ENCODE data around the gene BCL3.

BCL3 gene

GRCh38 chr19:44731081-44731480 is 17.4 kb upstream of the BCL3 start:
- Histone ChIP-seq H3K36me3 (ENCODE audit: control insufficient read depth, insufficient read depth, low read length) (no peaks in the 10 kb centered on the region), H3K9me3 (ENCODE audit: control insufficient read depth, low read length) (no peaks in the 10 kb centered on the region), H3K27me3 (ENCODE audit: control insufficient read depth, insufficient read depth, low read length, poor library complexity, severe bottlenecking) (no peaks in the 10 kb centered on the region), H3K27ac (ENCODE audit: insufficient read depth, low read depth, low read length, poor library complexity, severe bottlenecking) (no peak overlapping the region), H3K4me3 (ENCODE audit: insufficient read depth, low read depth, low read length) (no peak overlapping the region), H3K4me1 (ENCODE audit: control insufficient read depth, insufficient read depth, low read length) (no peaks in the 10 kb centered on the region)
- WGBS, 2 experiments = 85 to 97% methylated on average over 5 of the region's 5 CpGs

DNA sequence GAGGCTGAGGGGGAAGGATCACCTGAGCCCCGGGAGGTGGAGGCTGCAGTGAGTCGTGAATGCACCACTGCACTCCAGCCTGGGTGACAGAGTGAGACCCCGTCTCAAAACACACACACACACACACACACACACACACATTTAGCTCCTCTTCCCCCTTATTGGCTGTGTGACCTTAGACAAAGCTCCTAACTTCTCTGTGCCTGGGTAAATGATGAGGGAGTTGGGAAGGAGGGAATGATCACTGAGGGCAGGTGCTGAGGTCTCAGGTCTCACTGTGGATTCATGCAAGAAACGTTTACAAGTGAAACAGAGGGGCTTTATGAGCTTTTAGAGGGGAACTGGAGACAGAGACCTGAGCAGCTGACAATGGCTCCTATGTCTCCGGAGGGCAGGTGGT is 16.9 kb upstream of the BCL3 start:
- Histone ChIP-seq H3K9me3 (ENCODE audit: control insufficient read depth, low read length) (no peaks in the 10 kb centered on the region), H3K4me1 (ENCODE audit: control insufficient read depth, insufficient read depth, low read length) (no peaks in the 10 kb centered on the region), H3K27me3 (ENCODE audit: control insufficient read depth, insufficient read depth, low read length, poor library complexity, severe bottlenecking) (no peaks in the 10 kb centered on the region), H3K27ac (ENCODE audit: insufficient read depth, low read depth, low read length, poor library complexity, severe bottlenecking) (no peak overlapping the region), H3K36me3 (ENCODE audit: control insufficient read depth, insufficient read depth, low read length) (no peaks in the 10 kb centered on the region), H3K4me3 (ENCODE audit: insufficient read depth, low read depth, low read length) (no peak overlapping the region)
- WGBS, 2 experiments = 81% methylated on average over 5 of the region's 5 CpGs

GRCh38 chr19:44732235-44733014 is 16.1 kb upstream of the BCL3 start:
- no peak overlapping the region for H3K4me3 ChIP-seq (ENCODE audit: insufficient read depth, low read depth, low read length)
- H3K27me3 ChIP-seq (ENCODE audit: control insufficient read depth, insufficient read depth, low read length, poor library complexity, severe bottlenecking) = no peaks in the 10 kb centered on the region
- no peak overlapping the region for H3K27ac ChIP-seq (ENCODE audit: insufficient read depth, low read depth, low read length, poor library complexity, severe bottlenecking)
- 82 to 83% methylated on average over 11 of the region's 11 CpGs for WGBS, 2 experiments
- H3K36me3 ChIP-seq (ENCODE audit: control insufficient read depth, insufficient read depth, low read length) = no peaks in the 10 kb centered on the region
- no peaks in the 10 kb centered on the region for H3K9me3 ChIP-seq (ENCODE audit: control insufficient read depth, low read length)
- H3K4me1 ChIP-seq (ENCODE audit: control insufficient read depth, insufficient read depth, low read length) = no peaks in the 10 kb centered on the region

DNA sequence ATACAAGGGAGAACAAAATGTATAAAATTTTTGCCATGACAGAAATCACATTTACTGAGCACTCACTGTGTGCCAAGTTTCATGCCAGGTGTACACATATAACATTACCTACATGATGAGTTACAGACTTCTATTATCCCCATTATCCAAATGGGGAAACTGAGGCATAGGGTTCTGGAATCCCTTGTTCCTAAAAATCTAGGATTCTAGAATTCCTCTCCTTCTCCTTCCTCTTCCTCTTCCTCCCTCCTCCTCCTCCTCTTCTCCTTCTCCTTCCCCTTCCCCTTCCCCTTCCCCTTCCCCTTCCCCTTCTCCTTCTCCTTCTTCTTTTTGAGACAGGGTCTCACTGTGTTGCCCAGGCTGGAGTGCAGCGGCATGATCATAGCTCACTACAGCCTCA is 14.2 kb upstream of the BCL3 start:
- WGBS, 2 experiments = 0% methylated on average over 1 of the region's 1 CpG
- no peaks in the 10 kb centered on the region for H3K4me1 ChIP-seq (ENCODE audit: control insufficient read depth, insufficient read depth, low read length)
- H3K36me3 ChIP-seq (ENCODE audit: control insufficient read depth, insufficient read depth, low read length) = no peaks in the 10 kb centered on the region
- H3K9me3 ChIP-seq (ENCODE audit: control insufficient read depth, low read length) = no peaks in the 10 kb centered on the region
- no peak overlapping the region for H3K4me3 ChIP-seq (ENCODE audit: insufficient read depth, low read depth, low read length)
- no peak overlapping the region for H3K27ac ChIP-seq (ENCODE audit: insufficient read depth, low read depth, low read length, poor library complexity, severe bottlenecking)
- no peaks in the 10 kb centered on the region for H3K27me3 ChIP-seq (ENCODE audit: control insufficient read depth, insufficient read depth, low read length, poor library complexity, severe bottlenecking)

GRCh38 chr19:44735011-44735410 is 13.5 kb upstream of the BCL3 start:
- H3K9me3 ChIP-seq (ENCODE audit: control insufficient read depth, low read length) = no peaks in the 10 kb centered on the region
- H3K4me3 ChIP-seq (ENCODE audit: insufficient read depth, low read depth, low read length) = no peak overlapping the region
- no peaks in the 10 kb centered on the region for H3K27me3 ChIP-seq (ENCODE audit: control insufficient read depth, insufficient read depth, low read length, poor library complexity, severe bottlenecking)
- H3K27ac ChIP-seq (ENCODE audit: insufficient read depth, low read depth, low read length, poor library complexity, severe bottlenecking) = no peak overlapping the region
- H3K4me1 ChIP-seq (ENCODE audit: control insufficient read depth, insufficient read depth, low read length) = no peaks in the 10 kb centered on the region
- H3K36me3 ChIP-seq (ENCODE audit: control insufficient read depth, insufficient read depth, low read length) = no peaks in the 10 kb centered on the region
- WGBS, 2 experiments = 73 to 75% methylated on average over 5 of the region's 5 CpGs

DNA sequence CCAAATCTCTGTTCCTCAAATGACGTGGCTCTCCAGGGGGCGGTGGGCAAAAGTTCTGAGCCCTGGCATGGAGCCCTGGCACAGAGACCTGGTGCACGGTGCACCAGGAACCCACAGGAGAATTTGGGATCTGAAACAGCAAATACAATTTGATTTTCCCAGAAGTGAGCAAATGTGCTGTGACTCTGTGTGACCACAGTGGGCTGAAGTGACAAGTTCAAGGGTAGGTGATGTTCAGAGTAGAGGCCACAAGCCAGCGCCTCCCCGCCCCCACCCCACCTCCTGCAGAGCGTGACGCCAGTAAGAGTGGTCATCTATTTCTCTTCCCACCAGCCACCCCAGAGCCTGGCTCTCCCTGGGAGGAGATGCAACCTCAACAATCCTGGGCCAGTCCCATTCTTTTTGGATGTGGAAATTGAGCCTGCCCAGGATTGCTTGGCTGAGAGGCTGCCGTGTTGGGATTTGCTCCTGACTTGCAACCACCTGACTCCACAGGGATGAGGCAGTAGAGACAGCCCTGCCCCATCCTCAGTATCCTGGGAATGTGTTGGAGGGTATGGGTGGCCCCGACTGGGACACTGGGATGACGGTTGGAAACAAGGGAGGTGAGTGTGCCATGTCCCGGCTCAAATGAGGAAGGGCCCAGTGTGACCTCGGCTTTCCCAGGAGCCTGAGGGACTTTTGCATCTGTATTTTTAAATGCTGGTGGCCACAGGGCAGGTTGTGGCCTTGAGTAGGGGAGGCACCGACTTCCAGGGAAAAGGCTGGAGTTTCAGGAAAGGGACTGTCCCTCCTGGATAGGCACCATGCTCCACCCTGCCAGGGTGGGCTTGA is 11.1 kb upstream of the BCL3 start:
- no peaks in the 10 kb centered on the region for H3K36me3 ChIP-seq (ENCODE audit: control insufficient read depth, insufficient read depth, low read length)
- no peak overlapping the region for H3K4me3 ChIP-seq (ENCODE audit: insufficient read depth, low read depth, low read length)
- no peaks in the 10 kb centered on the region for H3K9me3 ChIP-seq (ENCODE audit: control insufficient read depth, low read length)
- peaks cover 3% of the 10 kb centered on the region for H3K4me1 ChIP-seq (ENCODE audit: control insufficient read depth, insufficient read depth, low read length)
- H3K27me3 ChIP-seq (ENCODE audit: control insufficient read depth, insufficient read depth, low read length, poor library complexity, severe bottlenecking) = no peaks in the 10 kb centered on the region
- 76 to 79% methylated on average over 13 of the region's 13 CpGs for WGBS, 2 experiments
- H3K27ac ChIP-seq (ENCODE audit: insufficient read depth, low read depth, low read length, poor library complexity, severe bottlenecking) = no peak overlapping the region

DNA sequence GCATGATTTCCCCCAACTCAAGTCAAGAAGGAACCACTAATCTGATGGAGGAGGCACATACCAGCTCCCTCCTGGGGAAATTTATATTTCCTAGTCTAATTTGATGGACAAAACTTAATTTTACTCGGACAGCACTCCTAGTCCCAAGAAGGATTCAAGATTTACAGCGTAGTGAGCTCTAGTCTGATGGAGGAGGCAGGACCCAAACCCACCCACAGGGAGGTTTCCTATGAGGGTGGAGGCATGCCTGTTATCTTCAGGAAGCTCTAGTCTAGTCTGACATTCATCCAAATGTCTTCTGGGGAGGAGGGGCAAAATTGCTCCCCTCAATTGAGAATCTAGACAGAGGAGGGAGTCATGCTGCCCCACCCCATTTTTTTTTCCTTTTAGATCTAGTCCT is 10.4 kb upstream of the BCL3 start:
- H3K27ac ChIP-seq (ENCODE audit: insufficient read depth, low read depth, low read length, poor library complexity, severe bottlenecking) = no peak overlapping the region
- H3K4me3 ChIP-seq (ENCODE audit: insufficient read depth, low read depth, low read length) = no peak overlapping the region
- H3K36me3 ChIP-seq (ENCODE audit: control insufficient read depth, insufficient read depth, low read length) = no peaks in the 10 kb centered on the region
- H3K4me1 ChIP-seq (ENCODE audit: control insufficient read depth, insufficient read depth, low read length) = peaks cover 3% of the 10 kb centered on the region
- WGBS, 2 experiments = 90 to 95% methylated on average over 2 of the region's 2 CpGs
- no peaks in the 10 kb centered on the region for H3K9me3 ChIP-seq (ENCODE audit: control insufficient read depth, low read length)
- no peaks in the 10 kb centered on the region for H3K27me3 ChIP-seq (ENCODE audit: control insufficient read depth, insufficient read depth, low read length, poor library complexity, severe bottlenecking)

GRCh38 chr19:44738603-44739558 is 9.6 kb upstream of the BCL3 start:
- 76 to 80% methylated on average over 11 of the region's 11 CpGs for WGBS, 2 experiments
- no peak overlapping the region for H3K4me3 ChIP-seq (ENCODE audit: insufficient read depth, low read depth, low read length)
- H3K4me1 ChIP-seq (ENCODE audit: control insufficient read depth, insufficient read depth, low read length) = peaks cover 3% of the 10 kb centered on the region

GRCh38 chr19:44740351-44740824 is 8.1 kb upstream of the BCL3 start:
- H3K36me3 ChIP-seq (ENCODE audit: control insufficient read depth, insufficient read depth, low read length) = no peaks in the 10 kb centered on the region
- 66 to 69% methylated on average over 3 of the region's 3 CpGs for WGBS, 2 experiments
- no peak overlapping the region for H3K27ac ChIP-seq (ENCODE audit: insufficient read depth, low read depth, low read length, poor library complexity, severe bottlenecking)
- no peak overlapping the region for H3K4me3 ChIP-seq (ENCODE audit: insufficient read depth, low read depth, low read length)
- H3K27me3 ChIP-seq (ENCODE audit: control insufficient read depth, insufficient read depth, low read length, poor library complexity, severe bottlenecking) = peaks cover 4% of the 10 kb centered on the region
- H3K4me1 ChIP-seq (ENCODE audit: control insufficient read depth, insufficient read depth, low read length) = peaks cover 3% of the 10 kb centered on the region
- no peaks in the 10 kb centered on the region for H3K9me3 ChIP-seq (ENCODE audit: control insufficient read depth, low read length)

More at GRCh38 chr19:44738603-44739558, 9.6 kb upstream of the BCL3 start:
- H3K9me3 ChIP-seq (ENCODE audit: control insufficient read depth, low read length) = no peaks in the 10 kb centered on the region
- H3K27me3 ChIP-seq (ENCODE audit: control insufficient read depth, insufficient read depth, low read length, poor library complexity, severe bottlenecking) = no peaks in the 10 kb centered on the region
- H3K36me3 ChIP-seq (ENCODE audit: control insufficient read depth, insufficient read depth, low read length) = no peaks in the 10 kb centered on the region
- no peak overlapping the region for H3K27ac ChIP-seq (ENCODE audit: insufficient read depth, low read depth, low read length, poor library complexity, severe bottlenecking)

Measured in ectodermal cell (in vitro differentiated cells).